Measurements from ENCODE around the gene ZSWIM8.

- TF ChIP-seq CTCF (conservative IDR thresholded peaks at IDR 0.05) = no peak
- no peak for TF ChIP-seq ZFX (IDR thresholded peaks at IDR 0.05)
These were observed 3.3 kb upstream of the ZSWIM8 start, which contains the start of gene CHCHD1 for GRCh38 chr10:73781879-73782748.
